Measurements from ENCODE around the gene SIRPB2. TPM values are rescaled to one million over a fixed set of nuclear protein-coding genes. Genes with fewer than 3 reads are reported as not detected.

SIRPB2 gene
- total and polyA plus RNA-seq, 2 donors (not counting 3 experiments of a cell fraction or from before 2014, with no cell fraction given): 9.5 to 19.7 TPM

DNA sequence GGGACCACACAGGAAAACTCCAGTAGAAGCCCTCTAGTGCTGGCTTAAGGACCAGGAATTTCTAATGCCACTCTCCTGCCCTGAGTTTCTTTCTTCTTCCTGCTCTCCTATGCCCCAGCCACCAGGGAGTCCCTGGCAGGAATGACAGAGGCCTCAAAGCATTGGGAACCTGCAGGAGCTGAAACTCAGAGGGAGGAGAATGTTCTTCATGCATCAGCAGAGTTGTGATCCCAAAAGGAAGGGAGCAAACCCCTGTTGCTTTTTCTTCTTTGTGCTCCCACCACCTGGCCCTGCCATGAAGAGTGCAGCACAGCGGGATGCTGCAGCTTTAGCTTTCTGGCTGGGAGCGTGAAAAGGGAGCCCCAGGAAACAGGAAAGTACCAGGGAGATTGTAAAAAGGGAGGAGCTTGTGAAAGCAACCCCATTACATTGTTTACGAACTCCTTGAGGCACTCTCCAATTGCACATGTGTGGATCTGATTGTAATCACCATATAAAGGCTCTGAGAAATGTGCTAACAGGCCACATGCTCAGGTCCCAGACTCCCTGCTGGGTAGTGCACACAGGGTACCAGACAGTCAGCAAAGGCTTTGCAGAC, 63.7 kb downstream of the SIRPB2 start:
- ChIA-PET CTCF (interaction anchor here (0.7 to 2.0 kb wide), 4 partner anchors 9 to 38 kb away, joined by 3 to 5 read pairs (median 4); no protein-coding TSS in a partner anchor), POLR2A (no interaction called here)
- Histone ChIP-seq H2AFZ (ENCODE audit: low read depth, low read length) (no peak overlapping the region), H3K9me3 (replicated peaks; ENCODE audit: control insufficient read depth, insufficient read depth, low read length) (no peaks in the 10 kb centered on the region), H3K79me2 (ENCODE audit: control insufficient read depth, insufficient read depth, low read length) (no peaks in the 10 kb centered on the region), H4K20me1 (replicated peaks; ENCODE audit: control insufficient read depth, extremely low read depth, insufficient read depth, low read length) (no peaks in the 10 kb centered on the region), H3K9ac (replicated peaks; ENCODE audit: extremely low read depth, insufficient read depth, low read length) (no peak overlapping the region), H3K27ac (ENCODE audit: insufficient read depth, low read depth, low read length) (no peak overlapping the region), H3K36me3 (ENCODE audit: control insufficient read depth in 2 of 2, extremely low read depth in 1 of 2, insufficient read depth in 2 of 2, low read length in 2 of 2) (no peaks in the 10 kb centered on the region), H3K4me3 (replicated peaks in 1 of 3; ENCODE audit: insufficient read depth in 1 of 3, low read depth in 1 of 3, low read length in 3 of 3) (no peak overlapping the region), H3K9me1 (replicated peaks; ENCODE audit: control insufficient read depth, extremely low read depth, insufficient read depth, low read length) (no peaks in the 10 kb centered on the region), H3K4me2 (ENCODE audit: insufficient read depth, low read length) (no peak overlapping the region), H3K4me1 (ENCODE audit: control insufficient read depth, extremely low read depth, insufficient read depth, low read length) (no peaks in the 10 kb centered on the region), H3K27me3 (ENCODE audit: control insufficient read depth in 2 of 2, insufficient read depth in 2 of 2, low read length in 2 of 2) (no peaks in the 10 kb centered on the region)
- dilution Hi-C loops (cut with MboI; ENCODE audit: extremely low pct_ligation_motif_present, low sequenced_read_pairs): loop anchor here (25.0 kb wide), 1 partner anchor 115 kb away; no protein-coding TSS in a partner anchor
- no TSS peak for BruUV-seq (replicated peaks)
- peak; percentile 17 for DNase-seq (ENCODE audit: low read depth, low spot score)
- FAIRE-seq: no peak
- no peak for TF ChIP-seq MYC (IDR thresholded peaks at IDR 0.05; ENCODE audit: low read depth, low read length)
- TF ChIP-seq, protein P1, sequence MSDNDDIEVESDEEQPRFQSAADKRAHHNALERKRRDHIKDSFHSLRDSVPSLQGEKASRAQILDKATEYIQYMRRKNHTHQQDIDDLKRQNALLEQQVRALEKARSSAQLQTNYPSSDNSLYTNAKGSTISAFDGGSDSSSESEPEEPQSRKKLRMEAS (IDR thresholded peaks at IDR 0.05; ENCODE audit: insufficient read depth, insufficient read length): no peak
- no peak for TF ChIP-seq JUN (IDR thresholded peaks at IDR 0.05; ENCODE audit: borderline replicate concordance, insufficient read depth, insufficient read length, low read depth)
- no peak for TF ChIP-seq GATA2 (IDR thresholded peaks at IDR 0.05; ENCODE audit: insufficient read depth, insufficient read length, low read depth, low read length)
- TF ChIP-seq, protein P2, sequence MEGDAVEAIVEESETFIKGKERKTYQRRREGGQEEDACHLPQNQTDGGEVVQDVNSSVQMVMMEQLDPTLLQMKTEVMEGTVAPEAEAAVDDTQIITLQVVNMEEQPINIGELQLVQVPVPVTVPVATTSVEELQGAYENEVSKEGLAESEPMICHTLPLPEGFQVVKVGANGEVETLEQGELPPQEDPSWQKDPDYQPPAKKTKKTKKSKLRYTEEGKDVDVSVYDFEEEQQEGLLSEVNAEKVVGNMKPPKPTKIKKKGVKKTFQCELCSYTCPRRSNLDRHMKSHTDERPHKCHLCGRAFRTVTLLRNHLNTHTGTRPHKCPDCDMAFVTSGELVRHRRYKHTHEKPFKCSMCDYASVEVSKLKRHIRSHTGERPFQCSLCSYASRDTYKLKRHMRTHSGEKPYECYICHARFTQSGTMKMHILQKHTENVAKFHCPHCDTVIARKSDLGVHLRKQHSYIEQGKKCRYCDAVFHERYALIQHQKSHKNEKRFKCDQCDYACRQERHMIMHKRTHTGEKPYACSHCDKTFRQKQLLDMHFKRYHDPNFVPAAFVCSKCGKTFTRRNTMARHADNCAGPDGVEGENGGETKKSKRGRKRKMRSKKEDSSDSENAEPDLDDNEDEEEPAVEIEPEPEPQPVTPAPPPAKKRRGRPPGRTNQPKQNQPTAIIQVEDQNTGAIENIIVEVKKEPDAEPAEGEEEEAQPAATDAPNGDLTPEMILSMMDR (IDR thresholded peaks at IDR 0.05; ENCODE audit: extremely low read depth in 1 of 2, insufficient read depth in 1 of 2, low read depth in 1 of 2, low read length in 2 of 2): no peak
- TF ChIP-seq FOS (IDR thresholded peaks at IDR 0.05; ENCODE audit: borderline replicate concordance, insufficient read depth, low read length): no peak
- no peak for TF ChIP-seq POLR2AphosphoS5 (IDR thresholded peaks at IDR 0.05; ENCODE audit: insufficient read depth, low read depth, low read length)
- no peak for TF ChIP-seq EZH2 (IDR thresholded peaks at IDR 0.05; ENCODE audit: borderline replicate concordance, low read depth, low read length, severe bottlenecking)
- TF ChIP-seq POLR2A (IDR thresholded peaks at IDR 0.05; ENCODE audit: low read depth, low read length): no peak
- intact Hi-C loops (cut with micrococcal nuclease): no loop called here

Data from endothelial cell of umbilical vein (primary cell).